Measurements from ENCODE around the gene BICRAL.
A peak's percentile ranks its signal among the peaks of the same experiment; 100 is the strongest.
"Not testable (repeated sequence)": the region's sequence is repeated elsewhere in the genome, so short reads cannot be mapped to it uniquely, and the experiment has no call there.

The BICRAL gene

GRCh38 chr6:42877695-42878094, 95.8 kb downstream of the BICRAL start:
- H4K20me1 ChIP-seq (ENCODE audit: control insufficient read depth, insufficient read depth, low read depth, low read length), result no peaks in the 10 kb centered on the region
- no peak overlapping the region for H3K27ac ChIP-seq (ENCODE audit: low read depth, low read length)
- H3K4me1 ChIP-seq (ENCODE audit: control insufficient read depth, low read length), result peaks cover 23% of the 10 kb centered on the region
- no peak overlapping the region for H3K4me3 ChIP-seq (ENCODE audit: low read length)
- H3K9me2 ChIP-seq (replicated peaks; ENCODE audit: control insufficient read depth, low read length), result no peaks in the 10 kb centered on the region
- TF ChIP-seq, protein P1, sequence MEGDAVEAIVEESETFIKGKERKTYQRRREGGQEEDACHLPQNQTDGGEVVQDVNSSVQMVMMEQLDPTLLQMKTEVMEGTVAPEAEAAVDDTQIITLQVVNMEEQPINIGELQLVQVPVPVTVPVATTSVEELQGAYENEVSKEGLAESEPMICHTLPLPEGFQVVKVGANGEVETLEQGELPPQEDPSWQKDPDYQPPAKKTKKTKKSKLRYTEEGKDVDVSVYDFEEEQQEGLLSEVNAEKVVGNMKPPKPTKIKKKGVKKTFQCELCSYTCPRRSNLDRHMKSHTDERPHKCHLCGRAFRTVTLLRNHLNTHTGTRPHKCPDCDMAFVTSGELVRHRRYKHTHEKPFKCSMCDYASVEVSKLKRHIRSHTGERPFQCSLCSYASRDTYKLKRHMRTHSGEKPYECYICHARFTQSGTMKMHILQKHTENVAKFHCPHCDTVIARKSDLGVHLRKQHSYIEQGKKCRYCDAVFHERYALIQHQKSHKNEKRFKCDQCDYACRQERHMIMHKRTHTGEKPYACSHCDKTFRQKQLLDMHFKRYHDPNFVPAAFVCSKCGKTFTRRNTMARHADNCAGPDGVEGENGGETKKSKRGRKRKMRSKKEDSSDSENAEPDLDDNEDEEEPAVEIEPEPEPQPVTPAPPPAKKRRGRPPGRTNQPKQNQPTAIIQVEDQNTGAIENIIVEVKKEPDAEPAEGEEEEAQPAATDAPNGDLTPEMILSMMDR (IDR thresholded peaks at IDR 0.05; ENCODE audit: low read depth, low read length, poor library complexity, severe bottlenecking), result no peak
- TF ChIP-seq EZH2phosphoT487 (IDR thresholded peaks at IDR 0.05; ENCODE audit: borderline replicate concordance, low read length), result no peak
- peaks cover 36% of the 10 kb centered on the region for H3K79me2 ChIP-seq (ENCODE audit: control insufficient read depth, low read length)
- no peaks in the 10 kb centered on the region for H3K9me3 ChIP-seq (ENCODE audit: control insufficient read depth, insufficient read depth, low read length)
- H3K36me3 ChIP-seq (ENCODE audit: control insufficient read depth, low read length), result peaks cover 27% of the 10 kb centered on the region
- no peaks in the 10 kb centered on the region; the same call in 1 of the 2 replicates for H3K27me3 ChIP-seq (ENCODE audit: control insufficient read depth, low read length)
- H3K4me2 ChIP-seq (ENCODE audit: low read length), result no peak overlapping the region
- peaks cover 16% of the 10 kb centered on the region for H3F3A ChIP-seq (ENCODE audit: control insufficient read depth, insufficient read depth)

DNA sequence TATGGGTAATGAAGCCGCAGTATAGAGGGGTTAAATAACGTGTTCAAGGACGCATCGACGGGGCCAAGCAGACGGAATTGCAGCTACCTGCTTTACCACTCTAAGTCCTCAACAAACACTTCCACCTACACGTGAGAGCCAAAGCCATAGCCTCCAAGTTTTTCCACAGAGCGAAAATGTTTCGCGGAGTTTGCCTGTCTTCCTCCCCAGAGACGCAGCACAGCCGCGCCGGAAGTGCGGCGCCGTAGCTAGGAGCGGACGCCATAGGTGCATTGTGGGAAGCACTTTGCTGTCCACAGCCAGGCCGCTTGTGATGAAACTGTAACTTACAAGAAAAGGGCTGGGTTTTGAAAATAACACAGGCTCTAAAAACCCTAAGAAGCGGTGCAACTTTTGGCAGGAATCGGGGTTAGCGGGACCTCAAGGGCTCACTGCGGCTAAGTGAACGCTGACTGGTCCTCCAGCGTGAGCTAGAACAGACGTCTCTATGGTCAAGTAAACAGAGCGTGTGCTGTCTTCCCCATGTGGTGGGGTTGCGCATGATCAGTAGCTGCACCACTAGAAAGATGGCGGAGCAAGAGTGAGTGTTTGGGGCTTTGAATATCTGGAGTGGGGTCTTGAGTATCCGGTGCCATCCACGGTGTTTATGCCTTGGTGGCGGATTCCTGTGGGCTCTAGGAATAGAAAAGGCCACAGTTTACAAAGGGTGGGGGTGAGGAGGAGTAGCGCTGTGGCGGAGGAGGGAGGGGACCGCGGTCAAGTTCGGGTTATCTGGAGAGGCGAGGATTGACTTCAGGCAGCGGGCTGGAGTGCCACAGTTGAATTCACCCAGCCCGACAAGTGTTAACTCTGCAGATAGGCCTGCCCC, 97.8 kb downstream of the BICRAL start, which contains the start of gene RPL7L1:
RPL7L1 (plus strand) TSS at position 245 of the 868 bp plus-strand sequence; CDS start at position 540, 295 bp downstream.
- Histone ChIP-seq H3K79me2 (ENCODE audit: control insufficient read depth, low read length) (peaks cover 55% of the 10 kb centered on the region), H3K4me1 (ENCODE audit: control insufficient read depth, low read length) (peaks cover 38% of the 10 kb centered on the region), H3K9me3 (ENCODE audit: control insufficient read depth, insufficient read depth, low read length) (no peaks in the 10 kb centered on the region), H3K4me2 (ENCODE audit: low read length) (peak within 1 kb of the TSS; percentile 70), H3K27ac (ENCODE audit: low read depth, low read length) (peak within 1 kb of the TSS; percentile 85), H3F3A (ENCODE audit: control insufficient read depth, insufficient read depth) (peaks cover 22% of the 10 kb centered on the region), H3K4me3 (ENCODE audit: low read length) (peak within 1 kb of the TSS; percentile 97), H3K27me3 (ENCODE audit: control insufficient read depth, low read length) (no peaks in the 10 kb centered on the region; the same call in 1 of the 2 replicates), H4K20me1 (ENCODE audit: control insufficient read depth, insufficient read depth, low read depth, low read length) (peaks cover 9% of the 10 kb centered on the region; the same call in 1 of the 2 replicates), H3K9me2 (replicated peaks; ENCODE audit: control insufficient read depth, low read length) (no peaks in the 10 kb centered on the region), H3K36me3 (ENCODE audit: control insufficient read depth, low read length) (peaks cover 46% of the 10 kb centered on the region)
- no peak for TF ChIP-seq EZH2phosphoT487 (IDR thresholded peaks at IDR 0.05; ENCODE audit: borderline replicate concordance, low read length)
- TF ChIP-seq, protein P1 (IDR thresholded peaks at IDR 0.05; ENCODE audit: low read depth, low read length, poor library complexity, severe bottlenecking), result no peak

DNA sequence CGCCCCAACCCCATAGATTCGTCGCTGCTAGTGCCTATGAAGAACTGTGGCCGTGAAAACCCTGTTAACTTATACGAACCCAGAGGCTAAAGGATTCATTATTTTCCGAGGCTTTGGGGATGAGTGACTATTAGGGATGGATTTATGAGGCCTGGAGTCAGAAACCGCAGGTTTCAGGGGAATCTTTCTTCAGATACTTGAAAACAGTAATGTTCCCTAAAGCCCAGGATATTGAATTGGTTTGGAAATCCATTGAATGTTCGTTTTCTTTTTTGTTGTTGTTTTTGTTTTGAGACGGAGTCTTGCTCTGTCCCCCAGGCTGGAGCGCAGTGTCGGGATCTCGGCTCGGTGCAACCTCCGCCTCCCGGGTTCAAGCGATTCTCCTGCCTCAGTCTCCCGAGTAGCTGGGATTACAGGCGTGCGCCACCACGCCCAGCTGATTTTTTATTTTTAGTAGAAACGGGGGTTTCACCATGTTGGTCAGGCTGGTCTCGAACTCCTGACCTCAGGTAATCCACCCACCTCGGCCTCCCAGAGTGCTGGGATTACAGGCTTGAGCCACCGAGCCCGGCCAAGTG, 98.5 kb downstream of the BICRAL start:
- peaks cover 38% of the 10 kb centered on the region for H3K4me1 ChIP-seq (ENCODE audit: control insufficient read depth, low read length)
- H4K20me1 ChIP-seq (ENCODE audit: control insufficient read depth, insufficient read depth, low read depth, low read length), result not testable (repeated sequence)

DNA sequence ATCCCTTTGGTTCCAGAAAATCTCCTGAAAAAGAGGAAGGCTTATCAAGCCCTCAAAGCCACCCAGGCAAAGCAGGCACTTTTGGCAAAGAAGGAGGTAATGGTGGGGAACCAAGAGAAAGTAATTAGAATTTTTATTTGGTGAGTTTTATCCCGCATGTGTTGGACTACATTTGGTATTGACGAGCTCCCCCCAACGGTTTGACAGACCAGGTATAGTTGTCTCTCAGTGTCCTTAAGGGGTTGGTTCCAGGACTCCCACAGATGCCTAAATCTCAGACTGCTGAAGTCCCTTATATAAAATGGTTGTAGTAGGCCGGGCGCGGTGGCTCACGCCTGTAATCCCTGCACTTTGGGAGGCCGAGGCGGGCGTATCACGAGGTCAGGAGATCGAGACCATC, 99.0 kb downstream of the BICRAL start:
- H3K27ac ChIP-seq (ENCODE audit: low read depth, low read length), result peak overlapping the region; percentile 85
- H3K36me3 ChIP-seq (ENCODE audit: control insufficient read depth, low read length), result peaks cover 58% of the 10 kb centered on the region
- H3K9me2 ChIP-seq (replicated peaks; ENCODE audit: control insufficient read depth, low read length); H3K9me3 ChIP-seq (ENCODE audit: control insufficient read depth, insufficient read depth, low read length); H3K27me3 ChIP-seq (ENCODE audit: control insufficient read depth, low read length); H4K20me1 ChIP-seq (ENCODE audit: control insufficient read depth, insufficient read depth, low read depth, low read length): not testable (repeated sequence)
- peak overlapping the region; percentile 70 for H3K4me2 ChIP-seq (ENCODE audit: low read length)
- peaks cover 24% of the 10 kb centered on the region for H3F3A ChIP-seq (ENCODE audit: control insufficient read depth, insufficient read depth)
- peaks cover 64% of the 10 kb centered on the region for H3K79me2 ChIP-seq (ENCODE audit: control insufficient read depth, low read length)
- H3K4me1 ChIP-seq (ENCODE audit: control insufficient read depth, low read length), result peaks cover 39% of the 10 kb centered on the region
- TF ChIP-seq, protein P1 (IDR thresholded peaks at IDR 0.05; ENCODE audit: low read depth, low read length, poor library complexity, severe bottlenecking), result peak; percentile 13
- H3K4me3 ChIP-seq (ENCODE audit: low read length), result peak overlapping the region; percentile 97

More for the DNA sequence above, 98.5 kb downstream of the BICRAL start:
- H3K9me3 ChIP-seq (ENCODE audit: control insufficient read depth, insufficient read depth, low read length); H3K9me2 ChIP-seq (replicated peaks; ENCODE audit: control insufficient read depth, low read length); H3K27me3 ChIP-seq (ENCODE audit: control insufficient read depth, low read length): not testable (repeated sequence)
- Histone ChIP-seq H3K79me2 (ENCODE audit: control insufficient read depth, low read length) (peaks cover 59% of the 10 kb centered on the region), H3K27ac (ENCODE audit: low read depth, low read length) (peak overlapping the region; percentile 85), H3K4me3 (ENCODE audit: low read length) (peak overlapping the region; percentile 97), H3K36me3 (ENCODE audit: control insufficient read depth, low read length) (peaks cover 53% of the 10 kb centered on the region), H3F3A (ENCODE audit: control insufficient read depth, insufficient read depth) (peaks cover 22% of the 10 kb centered on the region), H3K4me2 (ENCODE audit: low read length) (peak overlapping the region; percentile 70)
